ELF-1 (cell line): ENCODE measurements around the gene CEP85L.

ENCODE experiments used
- DNase-seq: peaks from one replicate; pipeline ENCODE4 v3.0.0-alpha.2; 2016; ENCODE audit warnings: low read depth, low spot score

The CEP85L gene

GRCh38 chr6:118660218-118660569 is 8.8 kb upstream of the CEP85L start:
- DNase-seq = no peak

- DNase-seq = no peak
These were observed 8.3 kb upstream of the CEP85L start for GRCh38 chr6:118659513-118660217.

GRCh38 chr6:118656847-118657451 is 5.6 kb upstream of the CEP85L start:
- no peak for DNase-seq

- DNase-seq = peak; percentile 44
These were observed 742 bp upstream of the CEP85L start for GRCh38 chr6:118652051-118652615.

GRCh38 chr6:118650582-118651281 is 659 bp downstream of the CEP85L start:
- peak; percentile 62 for DNase-seq

GRCh38 chr6:118649918-118650581 is 1.3 kb downstream of the CEP85L start:
- DNase-seq = no peak

GRCh38 chr6:118648866-118649554 is 2.4 kb downstream of the CEP85L start:
- no peak for DNase-seq

GRCh38 chr6:118646977-118647376 is 4.4 kb downstream of the CEP85L start:
- DNase-seq = no peak

GRCh38 chr6:118645395-118645794 is 6.0 kb downstream of the CEP85L start:
- DNase-seq = no peak

- no peak for DNase-seq
These were observed 7.4 kb downstream of the CEP85L start for GRCh38 chr6:118644007-118644406.

- DNase-seq = no peak
These were observed 10.3 kb downstream of the CEP85L start for GRCh38 chr6:118641042-118641441.

GRCh38 chr6:118639054-118639964 is 12.1 kb downstream of the CEP85L start:
- no peak for DNase-seq

GRCh38 chr6:118638288-118638687 is 13.1 kb downstream of the CEP85L start:
- DNase-seq = no peak

- no peak for DNase-seq
These were observed 15.3 kb downstream of the CEP85L start for GRCh38 chr6:118635909-118636735.

- no peak for DNase-seq
These were observed 19.0 kb downstream of the CEP85L start for GRCh38 chr6:118632359-118632758.

- no peak for DNase-seq
These were observed 20.5 kb downstream of the CEP85L start for GRCh38 chr6:118630923-118631322.

- DNase-seq = no peak
These were observed 21.3 kb downstream of the CEP85L start for GRCh38 chr6:118630067-118630466.

- no peak for DNase-seq
These were observed 23.7 kb downstream of the CEP85L start for GRCh38 chr6:118627724-118628123.

- DNase-seq = no peak
These were observed 25.6 kb downstream of the CEP85L start for GRCh38 chr6:118625833-118626232.
